Measurements from ENCODE around the gene PIK3R5. TPM values are rescaled to one million over a fixed set of nuclear protein-coding genes. Genes with fewer than 3 reads are reported as not detected.

PIK3R5 gene
- polyA plus RNA-seq, 1 experiment: 0.02 TPM

DNA sequence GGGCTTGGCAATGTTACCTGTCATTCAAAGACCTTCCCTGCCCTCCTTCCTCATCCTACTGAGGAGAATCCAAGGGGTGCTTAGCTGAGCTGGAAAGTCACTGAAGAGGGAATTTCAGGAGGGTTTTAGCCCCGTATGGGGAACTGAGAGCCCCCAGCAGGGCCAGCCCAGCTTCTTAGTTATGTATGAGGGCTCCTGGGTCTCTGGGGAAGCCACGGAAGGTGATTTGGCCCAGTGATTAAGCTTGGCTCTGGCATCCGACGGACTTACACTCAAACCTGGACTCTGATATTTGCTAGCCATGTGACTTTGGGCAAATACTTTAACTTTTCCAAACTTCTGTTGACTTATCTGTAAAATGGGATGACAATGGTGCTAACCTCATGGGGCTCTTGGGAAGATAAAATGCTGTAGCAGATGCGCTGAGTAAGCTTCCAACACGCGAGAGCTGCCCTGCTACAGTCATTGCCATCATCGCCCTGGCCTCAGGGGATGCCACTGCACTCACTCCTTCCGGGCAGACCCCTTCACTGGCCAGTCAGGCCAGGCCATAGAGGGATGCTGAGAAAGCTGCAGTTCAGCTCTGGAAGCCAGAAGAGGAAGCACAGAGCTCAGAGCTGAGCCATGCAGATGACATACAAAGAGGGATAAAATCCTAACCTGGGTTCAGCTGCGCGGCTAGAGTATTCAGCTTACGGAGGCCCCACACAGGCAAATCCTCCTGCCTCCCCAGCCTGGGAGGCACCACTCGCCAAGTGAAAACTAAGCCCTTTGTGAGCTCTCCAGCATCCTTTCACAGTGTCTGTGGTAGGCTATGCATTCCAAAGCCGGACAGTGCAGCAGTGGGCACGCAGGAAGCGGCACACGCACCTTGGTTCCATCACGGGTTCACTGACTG, 53.2 kb downstream of the PIK3R5 start:
- no peaks in the 10 kb centered on the region for H3K36me3 ChIP-seq (ENCODE audit: control insufficient read depth, insufficient read depth, low read length)
- H3K4me3 ChIP-seq (ENCODE audit: low read depth, low read length): no peak overlapping the region
- H3K27me3 ChIP-seq (ENCODE audit: control insufficient read depth, insufficient read depth, low read length): peaks cover 5% of the 10 kb centered on the region; the same call in 1 of the 2 replicates
- TF ChIP-seq CTCF (IDR thresholded peaks at IDR 0.05; ENCODE audit: insufficient read depth, low read depth, low read length): no peak
- DNase-seq (ENCODE audit: low read depth): no peak
- ChIA-PET CTCF (interaction anchor here (3.8 kb wide), 1 partner anchor 17 kb away, joined by 20 read pairs; no protein-coding TSS in a partner anchor), POLR2A (no interaction called here)

- POLR2A ChIA-PET: no interaction called here
- TF ChIP-seq CTCF (IDR thresholded peaks at IDR 0.05; ENCODE audit: insufficient read depth, low read depth, low read length): no peak
- CTCF ChIA-PET: interaction anchor here (1.0 to 3.8 kb wide), 2 partner anchors 16 to 87 kb away, joined by 3 to 20 read pairs; no protein-coding TSS in a partner anchor
- DNase-seq (ENCODE audit: low read depth): no peak
- peaks cover 5% of the 10 kb centered on the region; the same call in 1 of the 2 replicates for H3K27me3 ChIP-seq (ENCODE audit: control insufficient read depth, insufficient read depth, low read length)
- no peaks in the 10 kb centered on the region for H3K36me3 ChIP-seq (ENCODE audit: control insufficient read depth, insufficient read depth, low read length)
- H3K4me3 ChIP-seq (ENCODE audit: low read depth, low read length): no peak overlapping the region
Measured at GRCh38 chr17:8910969-8911604, 54.4 kb downstream of the PIK3R5 start.

GRCh38 chr17:8909586-8910270, 55.8 kb downstream of the PIK3R5 start:
- Histone ChIP-seq H3K27me3 (ENCODE audit: control insufficient read depth, insufficient read depth, low read length) (peaks cover 6% of the 10 kb centered on the region; the same call in 1 of the 2 replicates), H3K36me3 (ENCODE audit: control insufficient read depth, insufficient read depth, low read length) (no peaks in the 10 kb centered on the region), H3K4me3 (ENCODE audit: low read depth, low read length) (no peak overlapping the region)
- DNase-seq (ENCODE audit: low read depth): no peak
- ChIA-PET CTCF (interaction anchor here (0.6 to 3.8 kb wide), 3 partner anchors 15 to 647 kb away, joined by 3 to 20 read pairs (median 3); no protein-coding TSS in a partner anchor), POLR2A (no interaction called here)
- no peak for TF ChIP-seq CTCF (IDR thresholded peaks at IDR 0.05; ENCODE audit: insufficient read depth, low read depth, low read length)

- Histone ChIP-seq H3K4me3 (ENCODE audit: low read depth, low read length) (no peak overlapping the region), H3K27me3 (ENCODE audit: control insufficient read depth, insufficient read depth, low read length) (peaks cover 4% of the 10 kb centered on the region; the same call in 1 of the 2 replicates), H3K36me3 (ENCODE audit: control insufficient read depth, insufficient read depth, low read length) (no peaks in the 10 kb centered on the region)
- TF ChIP-seq CTCF (IDR thresholded peaks at IDR 0.05; ENCODE audit: insufficient read depth, low read depth, low read length): no peak
- CTCF ChIA-PET: no interaction called here
- no peak for DNase-seq (ENCODE audit: low read depth)
- POLR2A ChIA-PET: no interaction called here
Measured at GRCh38 chr17:8905331-8905730, 60.2 kb downstream of the PIK3R5 start.

- TF ChIP-seq CTCF (IDR thresholded peaks at IDR 0.05; ENCODE audit: insufficient read depth, low read depth, low read length): no peak
- H3K4me3 ChIP-seq (ENCODE audit: low read depth, low read length): no peak overlapping the region
- ChIA-PET POLR2A (no interaction called here), CTCF (no interaction called here)
- H3K27me3 ChIP-seq (ENCODE audit: control insufficient read depth, insufficient read depth, low read length): peaks cover 3% of the 10 kb centered on the region; the same call in 1 of the 2 replicates
- DNase-seq (ENCODE audit: low read depth): no peak
- no peaks in the 10 kb centered on the region for H3K36me3 ChIP-seq (ENCODE audit: control insufficient read depth, insufficient read depth, low read length)
Measured at GRCh38 chr17:8904686-8905085, 60.8 kb downstream of the PIK3R5 start.
